NCI-H1105 treated with DMSO at 0.1 percent for 48 hours (cell line): ENCODE results near the gene NAGLU.
"Not testable (repeated sequence)": the region's sequence is repeated elsewhere in the genome, so short reads cannot be mapped to it uniquely, and the experiment has no call there.

Source experiments
- DNase-seq: peaks from one replicate; lab custom pipeline; 2025; lab: John Stamatoyannopoulos, UW

Gene NAGLU

GRCh38 chr17:42544874-42545283, 8.8 kb downstream of the NAGLU start:
- DNase-seq, result no peak

DNA sequence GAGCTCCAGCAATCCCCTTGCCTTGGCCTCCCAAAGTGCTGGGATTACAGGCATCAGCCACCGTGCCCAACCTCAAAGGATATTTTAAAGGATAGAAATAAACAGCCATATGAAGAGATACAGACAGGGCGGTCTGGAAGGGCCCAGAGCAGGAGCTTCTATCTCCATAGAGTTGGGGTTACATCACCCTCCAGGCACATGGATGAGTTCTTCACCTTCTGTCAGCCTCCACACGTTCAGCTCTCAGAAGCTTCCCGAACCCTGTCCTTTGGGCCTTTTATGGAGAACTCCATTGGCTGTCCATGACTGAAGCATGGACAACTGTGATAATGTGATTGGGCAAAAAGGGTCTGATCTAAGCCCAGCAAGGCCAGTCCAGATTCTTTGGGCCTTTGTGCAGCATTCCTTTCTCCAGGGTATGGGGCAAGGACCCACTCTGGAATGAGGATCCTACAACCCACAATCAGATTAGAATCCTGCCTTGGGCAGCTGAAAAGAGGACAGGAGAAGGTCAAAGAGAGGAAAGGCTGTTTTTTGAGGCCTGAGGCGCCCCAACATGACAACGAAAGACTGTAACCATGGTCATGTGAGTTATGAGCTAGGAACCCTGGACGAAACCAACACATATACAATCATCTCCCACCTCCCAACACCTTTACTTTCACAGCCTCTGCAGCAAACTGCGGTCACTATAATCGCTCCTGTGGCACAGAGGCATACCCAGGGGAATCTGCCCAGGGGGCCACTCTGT, 9.9 kb downstream of the NAGLU start:
- not testable (repeated sequence) for DNase-seq

GRCh38 chr17:42547001-42547461, 11.0 kb downstream of the NAGLU start:
- no peak for DNase-seq

DNA sequence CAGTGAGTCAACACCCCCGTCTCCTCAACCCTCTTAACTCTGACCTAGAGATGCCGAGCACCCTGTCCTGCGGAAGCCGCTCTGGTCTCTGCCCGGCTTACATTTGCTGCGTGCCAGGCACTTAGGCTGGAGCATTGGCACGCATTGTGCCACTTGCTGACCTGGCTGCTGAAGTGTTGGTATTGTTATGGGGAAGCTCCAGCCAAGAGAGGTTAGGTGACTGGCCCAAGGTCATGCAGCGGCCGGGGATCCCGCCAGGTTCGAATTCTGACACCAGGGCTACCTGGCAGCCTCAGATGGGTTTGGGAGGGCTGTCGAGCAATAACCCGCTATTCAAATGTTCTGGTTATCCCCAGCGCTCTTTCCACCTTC, 11.6 kb downstream of the NAGLU start:
- no peak for DNase-seq

DNA sequence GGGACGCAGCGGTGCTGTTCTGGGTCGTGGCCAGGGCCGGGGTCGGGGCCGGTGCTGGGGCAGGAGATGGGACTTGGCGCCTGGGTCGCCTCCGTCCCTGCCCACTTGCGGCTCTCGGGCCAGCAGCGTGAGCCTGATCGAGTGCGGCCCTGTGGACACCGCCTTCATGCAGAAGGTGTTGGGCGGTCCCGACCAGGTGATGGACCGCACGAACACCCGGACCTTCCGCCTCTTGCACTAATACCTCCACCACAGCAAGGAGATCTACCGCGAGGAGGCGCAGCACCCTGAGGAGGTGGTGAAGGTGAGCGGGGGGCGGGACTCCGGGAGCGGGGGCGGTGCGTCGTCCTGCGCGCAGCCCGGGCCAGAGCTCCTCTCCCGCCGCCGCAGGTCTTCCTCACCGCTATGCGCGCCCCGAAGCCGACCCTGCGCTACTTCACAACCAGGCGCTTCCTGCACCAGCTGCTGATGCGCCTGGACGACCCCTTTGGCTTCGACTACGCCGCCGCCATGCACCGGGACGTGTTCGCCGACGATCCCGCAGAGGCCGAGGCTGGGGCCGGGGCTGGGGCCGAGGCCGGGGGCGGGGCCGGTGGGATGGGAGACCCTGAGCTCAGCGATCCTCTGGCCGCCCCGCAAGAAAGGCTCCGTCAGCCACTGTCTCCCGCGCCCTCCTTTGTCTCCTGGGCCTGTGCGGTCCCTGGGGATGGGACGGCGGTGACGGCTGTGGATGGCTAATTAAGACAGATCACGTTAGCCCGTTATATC, 12.2 kb downstream of the NAGLU start:
- peak; percentile 72 for DNase-seq

- DNase-seq, result no peak
These were observed 13.1 kb downstream of the NAGLU start for GRCh38 chr17:42548993-42549755.

GRCh38 chr17:42552736-42553135, 16.7 kb downstream of the NAGLU start, which contains the start of gene HSD17B1:
Gene HSD17B1 (plus strand): TSS chr17:42552923. CDS start chr17:42552934, 11 bp downstream.
- not testable (repeated sequence) for DNase-seq

GRCh38 chr17:42553161-42553818, 17.2 kb downstream of the NAGLU start:
- no peak for DNase-seq

- DNase-seq, result no peak
These were observed 17.8 kb downstream of the NAGLU start for GRCh38 chr17:42553866-42554249.

DNA sequence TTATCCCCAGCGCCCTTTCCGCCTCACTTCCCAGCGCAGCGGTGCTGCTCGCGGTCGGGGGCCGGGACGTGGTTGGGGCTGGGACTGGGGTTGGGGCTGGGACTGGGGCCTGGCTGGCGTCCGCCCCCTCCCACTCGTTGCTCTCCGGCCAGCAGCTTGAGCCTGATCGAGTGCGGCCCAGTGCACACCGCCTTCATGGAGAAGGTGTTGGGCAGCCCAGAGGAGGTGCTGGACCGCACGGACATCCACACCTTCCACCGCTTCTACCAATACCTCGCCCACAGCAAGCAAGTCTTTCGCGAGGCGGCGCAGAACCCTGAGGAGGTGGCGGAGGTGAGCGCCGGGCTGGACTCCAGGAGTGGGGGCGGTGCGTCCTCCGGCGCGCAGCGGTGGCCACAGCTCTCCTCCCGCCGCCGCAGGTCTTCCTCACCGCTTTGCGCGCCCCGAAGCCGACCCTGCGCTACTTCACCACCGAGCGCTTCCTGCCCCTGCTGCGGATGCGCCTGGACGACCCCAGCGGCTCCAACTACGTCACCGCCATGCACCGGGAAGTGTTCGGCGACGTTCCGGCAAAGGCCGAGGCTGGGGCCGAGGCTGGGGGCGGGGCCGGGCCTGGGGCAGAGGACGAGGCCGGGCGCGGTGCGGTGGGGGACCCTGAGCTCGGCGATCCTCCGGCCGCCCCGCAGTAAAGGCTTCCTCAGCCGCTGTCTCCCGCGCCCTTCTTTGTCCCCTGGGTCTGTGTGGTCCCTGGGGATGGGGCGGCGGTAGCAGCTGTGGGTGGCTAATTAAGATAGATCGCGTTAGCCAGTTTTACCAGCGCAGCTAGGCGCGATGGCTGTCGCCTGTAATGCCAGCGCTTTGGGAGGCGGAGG, 18.4 kb downstream of the NAGLU start:
- peak; percentile 71 for DNase-seq

GRCh38 chr17:42555122-42555622, 19.1 kb downstream of the NAGLU start:
- DNase-seq, result no peak

DNA sequence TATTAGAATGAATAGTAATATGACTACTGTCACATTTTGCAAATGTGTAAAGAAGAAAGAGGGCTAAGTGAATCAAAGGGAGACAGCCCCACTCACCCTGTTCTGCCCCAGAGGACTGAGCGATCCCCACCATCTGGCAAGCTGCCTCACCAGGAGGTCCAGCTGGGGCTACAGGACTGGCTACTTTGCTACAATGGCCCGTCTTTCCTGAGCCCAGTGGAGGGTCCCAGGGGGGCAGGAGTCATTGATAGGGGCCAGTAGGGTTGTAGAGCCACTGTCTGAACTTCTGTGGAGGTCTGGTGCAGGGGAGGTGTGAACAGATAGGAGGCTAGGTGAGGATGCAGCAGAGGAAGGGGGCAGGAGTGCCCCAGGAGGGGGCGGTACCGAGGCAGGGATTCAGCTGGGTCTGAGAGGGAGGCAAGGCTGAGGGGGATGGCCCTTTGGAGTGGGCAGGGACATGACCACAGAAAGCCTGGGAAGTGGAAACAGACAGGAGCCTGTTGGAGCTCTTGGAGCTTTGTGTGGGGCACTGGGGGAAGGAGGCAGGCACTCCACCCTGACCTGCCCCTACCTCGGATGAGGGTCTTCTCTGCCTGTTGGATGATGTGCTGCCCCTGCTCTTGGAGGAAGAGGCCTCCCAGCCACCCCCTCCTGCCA, 20.0 kb downstream of the NAGLU start:
- not testable (repeated sequence) for DNase-seq

- DNase-seq, result peak; percentile 6
These were observed 23.0 kb downstream of the NAGLU start for GRCh38 chr17:42559075-42559474.

- no peak for DNase-seq
These were observed 24.2 kb downstream of the NAGLU start for GRCh38 chr17:42560246-42560645.

- DNase-seq, result peak; percentile 89
These were observed 25.9 kb downstream of the NAGLU start, which contains the start of gene COASY for GRCh38 chr17:42561897-42562387. Gene COASY (plus strand): TSS chr17:42562148. CDS start chr17:42562623, 475 bp downstream.

DNA sequence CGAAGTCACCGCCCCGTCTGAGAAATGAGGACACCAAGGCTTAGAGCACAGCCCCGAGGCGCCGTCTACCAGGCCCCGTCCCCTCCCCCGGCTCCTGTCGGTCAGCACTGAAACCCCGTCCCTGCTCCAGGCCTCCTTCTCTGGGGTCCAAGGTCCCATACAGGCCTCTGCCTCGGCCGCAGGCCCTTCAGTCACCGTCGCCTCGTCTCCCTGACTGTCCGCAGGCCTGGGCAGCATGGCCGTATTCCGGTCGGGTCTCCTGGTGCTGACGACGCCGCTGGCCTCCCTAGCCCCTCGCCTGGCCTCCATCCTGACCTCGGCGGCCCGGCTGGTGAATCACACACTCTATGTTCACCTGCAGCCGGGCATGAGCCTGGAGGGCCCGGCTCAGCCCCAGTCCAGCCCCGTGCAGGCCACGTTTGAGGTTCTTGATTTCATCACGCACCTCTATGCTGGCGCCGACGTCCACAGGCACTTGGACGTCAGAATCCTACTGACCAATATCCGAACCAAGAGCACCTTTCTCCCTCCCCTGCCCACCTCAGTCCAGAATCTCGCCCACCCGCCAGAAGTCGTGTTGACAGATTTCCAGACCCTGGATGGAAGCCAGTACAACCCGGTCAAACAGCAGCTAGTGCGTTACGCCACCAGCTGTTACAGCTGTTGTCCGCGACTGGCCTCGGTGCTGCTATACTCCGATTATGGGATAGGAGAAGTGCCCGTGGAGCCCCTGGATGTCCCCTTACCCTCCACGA, 26.5 kb downstream of the NAGLU start:
- DNase-seq, result no peak

DNA sequence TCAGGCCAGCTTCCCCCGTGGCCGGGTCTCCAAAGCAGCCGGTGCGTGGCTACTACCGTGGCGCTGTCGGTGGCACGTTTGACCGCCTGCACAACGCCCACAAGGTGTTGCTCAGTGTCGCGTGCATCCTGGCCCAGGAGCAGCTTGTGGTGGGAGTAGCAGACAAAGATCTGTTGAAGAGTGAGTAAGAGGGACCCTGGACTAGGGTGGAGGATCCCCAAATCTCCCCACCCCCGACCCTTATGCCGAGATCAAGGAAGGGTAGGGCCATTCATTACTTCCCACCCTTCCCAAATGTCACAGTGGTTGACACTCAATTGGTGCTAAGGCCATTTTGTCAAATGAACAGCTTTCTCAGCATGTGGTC, 27.1 kb downstream of the NAGLU start:
- DNase-seq, result no peak

DNA sequence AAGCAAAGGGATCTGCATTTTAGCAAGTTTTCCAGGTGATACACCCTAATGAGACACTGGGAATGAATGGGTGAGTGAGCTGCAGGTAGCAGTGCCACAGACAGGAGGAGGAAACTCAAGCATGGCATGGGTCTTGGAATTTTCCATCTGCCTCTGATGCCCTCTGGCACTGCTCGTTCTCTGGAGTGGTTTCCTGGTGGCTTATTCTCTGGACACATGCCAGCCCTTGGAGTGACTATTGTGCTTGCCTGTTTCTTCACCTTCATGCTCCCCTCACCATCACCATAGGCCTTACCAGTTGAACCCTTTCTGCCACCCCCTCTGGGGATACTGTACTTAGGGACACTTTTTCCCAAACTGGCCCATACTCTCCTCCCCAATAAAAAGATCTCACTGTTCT, 27.5 kb downstream of the NAGLU start:
- peak; percentile 13 for DNase-seq

DNA sequence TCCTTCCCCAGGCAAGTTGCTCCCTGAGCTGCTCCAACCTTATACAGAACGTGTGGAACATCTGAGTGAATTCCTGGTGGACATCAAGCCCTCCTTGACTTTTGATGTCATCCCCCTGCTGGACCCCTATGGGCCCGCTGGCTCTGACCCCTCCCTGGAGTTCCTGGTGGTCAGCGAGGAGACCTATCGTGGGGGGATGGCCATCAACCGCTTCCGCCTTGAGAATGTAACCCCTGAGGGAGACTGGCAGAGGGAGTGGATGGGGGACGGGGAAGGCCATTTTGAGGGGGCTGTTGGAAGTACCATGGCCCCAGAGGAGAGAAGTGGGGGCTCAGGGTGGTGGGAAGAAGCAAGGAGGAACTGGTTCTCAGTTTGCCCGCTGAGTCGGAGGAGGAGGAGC, 27.9 kb downstream of the NAGLU start:
- DNase-seq, result no peak
